SU-DHL-6 (cell line): Measurements from ENCODE around the gene VPS37C.

Source experiments
- H2AFZ ChIP-seq: fragments of 200-600 bp; sonication (generic); 2 replicates; pipeline ENCODE4 v1.6.1; 2014; ENCODE audit warnings: low read depth, mild to moderate bottlenecking, moderate library complexity, mixed read lengths, antibody characterized with exemption, low read length; ENCODE audit not compliant: severe bottlenecking
- H3F3A ChIP-seq: fragments of 200-600 bp; shearing (Covaris generic); 2 replicates; pipeline ENCODE4 v1.6.0; 2016; ENCODE audit warnings: antibody characterized with exemption, mild to moderate bottlenecking; ENCODE audit not compliant: insufficient read depth
- H3K27ac ChIP-seq: fragments of 200-600 bp; sonication (generic); 2 replicates; pipeline ENCODE4 v1.5.1; 2016; ENCODE audit warnings: low read depth, mild to moderate bottlenecking, low read length, moderate library complexity, mixed read lengths
- H3K27me3 ChIP-seq: fragments of 200-600 bp; sonication (generic), shearing (Covaris generic); 2 replicates; pipeline ENCODE4 v1.6.0; 2014; ENCODE audit warnings: mild to moderate bottlenecking, low read length
- H3K36me3 ChIP-seq: fragments of 200-600 bp; sonication (generic); 2 replicates; pipeline ENCODE4 v1.6.1; 2014; ENCODE audit warnings: mild to moderate bottlenecking, low read length, mixed read lengths
- H3K4me2 ChIP-seq: fragments of 300-600, 200-600 bp; shearing (Covaris generic), sonication (generic); 2 replicates; pipeline ENCODE4 v1.6.0; 2014; ENCODE audit warnings: low read length, low read depth, mild to moderate bottlenecking; ENCODE audit not compliant: poor library complexity, severe bottlenecking
- H3K4me3 ChIP-seq: fragments of 200-600 bp; sonication (generic); 2 replicates; pipeline ENCODE4 v1.5.1; 2014; ENCODE audit warnings: antibody characterized with exemption, low read length, mild to moderate bottlenecking, mixed read lengths; ENCODE audit not compliant: insufficient read depth, poor library complexity, severe bottlenecking
- H3K79me2 ChIP-seq: fragments of 200-600 bp; sonication (generic); 2 replicates; pipeline ENCODE4 v1.6.1; 2014; ENCODE audit warnings: mild to moderate bottlenecking, low read length, moderate library complexity; ENCODE audit not compliant: insufficient read depth
- H3K9ac ChIP-seq: fragments of 200-600 bp; sonication (generic); 2 replicates; pipeline ENCODE4 v1.7.0; 2014; ENCODE audit warnings: mild to moderate bottlenecking, low read length
- H3K9me2 ChIP-seq: fragments of 200-600 bp; sonication (generic); replicated peaks from 2 replicates; pipeline ENCODE4 v1.6.1; 2014; ENCODE audit warnings: low read length; ENCODE audit not compliant: insufficient read depth
- H3K9me3 ChIP-seq: fragments of 200-600 bp; sonication (generic); 2 replicates; pipeline ENCODE4 v1.6.1; 2014; ENCODE audit warnings: low read length, mixed read lengths; ENCODE audit not compliant: insufficient read depth
- H4K20me1 ChIP-seq: fragments of 200-600 bp; sonication (generic); 2 replicates; pipeline ENCODE4 v1.6.1; 2014; ENCODE audit warnings: low read depth, mild to moderate bottlenecking, antibody characterized with exemption, low read length, moderate library complexity, mixed read lengths
- CTCF ChIP-seq: fragments of 200-600 bp; sonication (generic); IDR thresholded peaks from one replicate; pipeline ENCODE4 v1.5.1; 2017; ENCODE audit warnings: antibody characterized with exemption, mild to moderate bottlenecking, low read length, moderate library complexity; ENCODE audit not compliant: insufficient read depth, poor library complexity, severe bottlenecking
- EZH2phosphoT487 ChIP-seq: fragments of 200-600 bp; sonication (generic), shearing (Covaris generic); conservative IDR thresholded peaks from 2 replicates; pipeline ENCODE4 v1.6.1; 2018; ENCODE audit warnings: mild to moderate bottlenecking, antibody characterized with exemption, low read length, moderate library complexity, mixed read lengths

The VPS37C gene

GRCh38 chr11:61082931-61083531 is 78.2 kb downstream of the VPS37C start:
- H3K4me2 ChIP-seq = no peak overlapping the region
- H3K4me3 ChIP-seq = no peak overlapping the region
- TF ChIP-seq CTCF (no peak), EZH2phosphoT487 (no peak)
- no peaks in the 10 kb centered on the region for H3K27me3 ChIP-seq
- H3K9me2 ChIP-seq = no peaks in the 10 kb centered on the region
- no peaks in the 10 kb centered on the region for H3K36me3 ChIP-seq
- H2AFZ ChIP-seq = no peak overlapping the region
- no peaks in the 10 kb centered on the region for H3K79me2 ChIP-seq
- no peaks in the 10 kb centered on the region for H3K9me3 ChIP-seq
- H3F3A ChIP-seq = no peaks in the 10 kb centered on the region
- no peak overlapping the region for H3K27ac ChIP-seq
- H3K9ac ChIP-seq = no peak overlapping the region
- H4K20me1 ChIP-seq = no peaks in the 10 kb centered on the region

- no peak overlapping the region for H3K4me2 ChIP-seq
- H4K20me1 ChIP-seq = no peaks in the 10 kb centered on the region
- no peak for TF ChIP-seq EZH2phosphoT487
- TF ChIP-seq CTCF = no peak
- no peaks in the 10 kb centered on the region for H3K27me3 ChIP-seq
- no peaks in the 10 kb centered on the region for H3K79me2 ChIP-seq
- H2AFZ ChIP-seq = no peak overlapping the region
- H3K9me2 ChIP-seq = no peaks in the 10 kb centered on the region
- no peak overlapping the region for H3K4me3 ChIP-seq
- no peaks in the 10 kb centered on the region for H3K9me3 ChIP-seq
- H3K9ac ChIP-seq = no peak overlapping the region
- H3F3A ChIP-seq = no peaks in the 10 kb centered on the region
- no peak overlapping the region for H3K27ac ChIP-seq
- H3K36me3 ChIP-seq = no peaks in the 10 kb centered on the region
These were observed 79.0 kb downstream of the VPS37C start for GRCh38 chr11:61082062-61082870.

- H3K9ac ChIP-seq = no peak overlapping the region
- H3K36me3 ChIP-seq = no peaks in the 10 kb centered on the region
- H3K4me2 ChIP-seq = no peak overlapping the region
- H3K4me3 ChIP-seq = no peak overlapping the region
- H3K9me2 ChIP-seq = no peaks in the 10 kb centered on the region
- H3K79me2 ChIP-seq = no peaks in the 10 kb centered on the region
- TF ChIP-seq CTCF = no peak
- TF ChIP-seq EZH2phosphoT487 = no peak
- H3K27ac ChIP-seq = no peak overlapping the region
- H4K20me1 ChIP-seq = no peaks in the 10 kb centered on the region
- H2AFZ ChIP-seq = no peak overlapping the region
- no peaks in the 10 kb centered on the region for H3K27me3 ChIP-seq
- H3F3A ChIP-seq = no peaks in the 10 kb centered on the region
- H3K9me3 ChIP-seq = no peaks in the 10 kb centered on the region
These were observed 80.1 kb downstream of the VPS37C start for GRCh38 chr11:61080986-61081590.
